Transverse colon (tissue), 3 donors: ENCODE data around the gene NUMBL.

Experiments
- EP300 ChIP-seq: sonication (generic); formaldehyde crosslinking; IDR thresholded peaks from one replicate; pipeline ENCODE4 v1.6.1; 2017; ENCODE audit warnings: antibody characterized with exemption, low read depth
- TF ChIP-seq, protein P1 (sequence below), 5 experiments: fragments of 200-600 bp in 3 of 5; fragments of 450-650 bp in 2 of 5; sonication (generic) in 3 of 5; IDR thresholded peaks; 1 replicate in 2 of 5; 2 replicates in 3 of 5; pipeline ENCODE4 v1.5.1; 2016 to 2017; ENCODE audit warnings: antibody characterized with exemption in 5 of 5, inconsistent platforms in 3 of 5, mild to moderate bottlenecking in 2 of 5, moderate library complexity in 1 of 5

DNA sequence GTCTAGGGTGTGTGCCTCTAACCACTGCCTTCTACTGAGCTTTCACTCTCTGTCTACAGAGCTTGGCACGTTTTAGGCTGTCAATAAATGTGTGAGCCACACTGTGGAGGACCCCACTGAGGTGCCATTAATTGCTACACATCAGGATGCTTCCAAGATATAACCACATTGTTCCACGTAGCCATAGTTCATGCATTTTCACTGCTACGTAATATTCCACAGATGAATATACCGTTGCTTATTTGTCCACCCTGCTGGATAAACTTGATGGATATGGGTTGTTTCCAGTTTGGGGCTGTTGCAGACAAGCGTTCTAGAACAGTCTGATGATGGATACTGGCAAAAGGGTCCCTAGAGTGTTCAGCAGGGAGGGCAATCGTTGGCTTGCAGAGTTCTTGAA lies 11.3 kb upstream of the NUMBL start:
- TF ChIP-seq, protein P1, sequence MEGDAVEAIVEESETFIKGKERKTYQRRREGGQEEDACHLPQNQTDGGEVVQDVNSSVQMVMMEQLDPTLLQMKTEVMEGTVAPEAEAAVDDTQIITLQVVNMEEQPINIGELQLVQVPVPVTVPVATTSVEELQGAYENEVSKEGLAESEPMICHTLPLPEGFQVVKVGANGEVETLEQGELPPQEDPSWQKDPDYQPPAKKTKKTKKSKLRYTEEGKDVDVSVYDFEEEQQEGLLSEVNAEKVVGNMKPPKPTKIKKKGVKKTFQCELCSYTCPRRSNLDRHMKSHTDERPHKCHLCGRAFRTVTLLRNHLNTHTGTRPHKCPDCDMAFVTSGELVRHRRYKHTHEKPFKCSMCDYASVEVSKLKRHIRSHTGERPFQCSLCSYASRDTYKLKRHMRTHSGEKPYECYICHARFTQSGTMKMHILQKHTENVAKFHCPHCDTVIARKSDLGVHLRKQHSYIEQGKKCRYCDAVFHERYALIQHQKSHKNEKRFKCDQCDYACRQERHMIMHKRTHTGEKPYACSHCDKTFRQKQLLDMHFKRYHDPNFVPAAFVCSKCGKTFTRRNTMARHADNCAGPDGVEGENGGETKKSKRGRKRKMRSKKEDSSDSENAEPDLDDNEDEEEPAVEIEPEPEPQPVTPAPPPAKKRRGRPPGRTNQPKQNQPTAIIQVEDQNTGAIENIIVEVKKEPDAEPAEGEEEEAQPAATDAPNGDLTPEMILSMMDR (IDR thresholded peaks at IDR 0.05) = no peak
- no peak for TF ChIP-seq EP300
